HG02870 (cell line): ENCODE measurements around the gene NSG1.

ENCODE experiments used
- ATAC-seq: cut with Tn5 transposase; IDR thresholded peaks from one replicate; pipeline ENCODE4 v1.9.1; 2021; ENCODE audit warnings: mild to moderate bottlenecking, moderate library complexity; ENCODE audit not compliant: unreplicated experiment

NSG1 gene

GRCh38 chr4:4395371-4395770 is 8.5 kb downstream of the NSG1 start:
- no peak for ATAC-seq

GRCh38 chr4:4395849-4396627 is 9.1 kb downstream of the NSG1 start:
- ATAC-seq = peak; percentile 84

- ATAC-seq = no peak
These were observed 9.9 kb downstream of the NSG1 start for GRCh38 chr4:4396628-4397440.

GRCh38 chr4:4397441-4397819 is 10.5 kb downstream of the NSG1 start:
- ATAC-seq = no peak

- no peak for ATAC-seq
These were observed 11.5 kb downstream of the NSG1 start for GRCh38 chr4:4398430-4398829.

- no peak for ATAC-seq
These were observed 14.1 kb downstream of the NSG1 start for GRCh38 chr4:4401036-4401435.

- no peak for ATAC-seq
These were observed 16.1 kb downstream of the NSG1 start for GRCh38 chr4:4402966-4403365.

- ATAC-seq = no peak
These were observed 18.6 kb downstream of the NSG1 start for GRCh38 chr4:4405358-4405962.

- no peak for ATAC-seq
These were observed 19.8 kb downstream of the NSG1 start for GRCh38 chr4:4406455-4407298.

- no peak for ATAC-seq
These were observed 20.6 kb downstream of the NSG1 start for GRCh38 chr4:4407299-4408131.

GRCh38 chr4:4408132-4408523 is 21.2 kb downstream of the NSG1 start:
- no peak for ATAC-seq

GRCh38 chr4:4408576-4409335 is 21.9 kb downstream of the NSG1 start:
- ATAC-seq = no peak

GRCh38 chr4:4409416-4410115 is 22.7 kb downstream of the NSG1 start:
- ATAC-seq = no peak

- no peak for ATAC-seq
These were observed 23.4 kb downstream of the NSG1 start for GRCh38 chr4:4410271-4410670.

GRCh38 chr4:4411906-4412305 is 25.0 kb downstream of the NSG1 start:
- ATAC-seq = no peak

- no peak for ATAC-seq
These were observed 25.9 kb downstream of the NSG1 start for GRCh38 chr4:4412641-4413372.

- ATAC-seq = no peak
These were observed 26.4 kb downstream of the NSG1 start for GRCh38 chr4:4413373-4413725.

GRCh38 chr4:4413806-4414205 is 26.9 kb downstream of the NSG1 start:
- ATAC-seq = no peak
